GM10847 (cell line): ENCODE results near the gene TPST1.

Experiments used
- POLR2A ChIP-seq: IDR thresholded peaks from 2 replicates; pipeline ENCODE4 v1.6.1; 2011; ENCODE audit not compliant: insufficient read length; ENCODE audit errors: extremely low read depth

Gene TPST1

DNA sequence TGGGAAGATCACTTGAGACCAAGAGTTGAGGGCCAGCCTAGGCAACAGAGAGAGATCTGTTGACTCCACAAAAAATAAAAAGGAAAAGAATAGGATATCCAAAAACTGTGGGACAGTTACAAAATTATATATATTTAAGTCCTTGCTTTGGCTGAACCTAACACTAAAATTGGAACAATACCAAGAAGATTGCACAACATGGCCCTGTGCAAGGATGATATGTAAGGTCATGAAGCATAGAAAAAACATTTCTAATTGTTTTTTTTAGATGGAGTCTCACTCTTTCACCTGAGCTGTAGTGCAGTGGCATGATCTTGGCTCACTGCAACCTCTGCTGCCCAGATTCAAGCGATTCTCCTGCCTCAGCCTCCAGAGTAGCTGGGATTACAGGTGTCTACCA is 139.0 kb downstream of the TPST1 start:
- TF ChIP-seq POLR2A = no peak

DNA sequence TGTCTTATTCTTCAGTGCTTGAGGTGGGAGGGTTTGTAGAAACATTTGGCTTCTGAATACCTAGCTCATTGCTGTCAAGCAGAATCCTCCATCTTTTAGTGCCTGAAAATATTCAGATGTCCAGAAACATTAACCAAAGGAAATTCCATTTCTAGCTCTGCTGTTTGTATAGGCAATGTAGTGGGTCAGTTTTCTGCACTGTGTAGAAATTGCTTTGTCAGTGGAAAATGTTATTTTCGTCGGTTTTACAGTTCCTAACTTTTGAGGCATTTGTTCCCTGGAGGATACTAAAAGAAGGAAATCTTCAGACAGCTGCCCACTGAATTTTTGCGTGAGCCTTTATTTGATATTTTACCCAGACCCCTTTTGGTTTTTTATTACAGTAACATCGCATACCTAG is 143.4 kb downstream of the TPST1 start:
- TF ChIP-seq POLR2A = no peak

DNA sequence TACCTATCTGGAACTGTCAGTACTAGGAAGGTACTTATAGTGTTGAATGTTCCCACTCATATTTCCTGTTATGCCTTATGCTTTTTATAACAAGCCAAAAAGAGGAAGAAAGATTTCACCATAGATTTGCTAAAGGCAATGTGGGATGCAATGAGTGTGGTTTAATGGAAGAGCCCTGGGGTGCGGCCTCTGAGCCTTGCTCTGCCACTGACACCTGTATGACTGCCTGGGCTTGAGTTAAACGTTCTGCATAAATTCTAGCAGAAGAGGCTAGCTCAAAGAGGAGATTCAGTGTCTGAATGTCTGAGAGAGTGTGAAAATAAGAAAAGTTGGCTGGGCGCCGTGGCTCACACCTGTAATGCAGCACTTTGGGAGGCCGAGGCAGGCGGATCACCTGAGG is 143.8 kb downstream of the TPST1 start:
- TF ChIP-seq POLR2A = no peak

DNA sequence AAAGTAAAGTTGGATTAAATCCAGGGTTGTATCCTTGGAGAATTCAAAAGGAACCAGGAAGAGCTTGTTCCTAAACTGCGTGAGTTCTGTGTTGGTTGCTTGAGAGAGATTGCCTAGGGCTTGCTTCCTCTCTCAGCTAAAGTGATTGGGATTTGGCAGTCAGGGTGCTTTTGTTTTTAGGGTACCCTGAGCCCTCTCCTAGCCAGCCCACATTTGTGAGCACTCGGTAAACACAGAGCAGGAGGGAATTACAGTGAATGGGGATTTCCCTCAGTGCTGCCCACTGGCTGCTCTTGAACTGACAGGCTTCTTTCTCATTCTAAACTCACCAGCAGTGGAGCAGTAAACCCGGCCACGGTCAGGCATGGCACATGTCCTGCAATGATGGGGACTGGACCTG is 146.9 kb downstream of the TPST1 start:
- no peak for TF ChIP-seq POLR2A

DNA sequence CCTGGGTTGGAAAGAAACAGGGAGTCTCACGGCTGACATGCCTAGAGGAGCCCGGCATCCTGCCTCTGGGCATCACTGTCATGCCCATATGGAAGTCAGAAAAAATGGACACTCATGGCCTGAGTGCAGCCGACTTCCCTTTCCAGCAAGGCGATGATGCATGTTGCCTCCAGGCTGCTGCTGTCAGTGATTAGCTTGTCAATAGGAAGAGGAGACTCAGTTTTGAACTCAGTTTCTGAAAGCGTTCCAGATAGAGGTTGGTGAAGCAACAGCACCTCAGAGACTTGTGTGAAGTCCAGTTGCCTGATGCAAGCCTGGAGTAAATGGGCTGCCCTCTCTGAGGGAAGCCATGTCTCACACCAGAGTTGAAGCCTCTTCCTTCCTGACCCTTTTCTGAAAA is 148.4 kb downstream of the TPST1 start:
- no peak for TF ChIP-seq POLR2A

DNA sequence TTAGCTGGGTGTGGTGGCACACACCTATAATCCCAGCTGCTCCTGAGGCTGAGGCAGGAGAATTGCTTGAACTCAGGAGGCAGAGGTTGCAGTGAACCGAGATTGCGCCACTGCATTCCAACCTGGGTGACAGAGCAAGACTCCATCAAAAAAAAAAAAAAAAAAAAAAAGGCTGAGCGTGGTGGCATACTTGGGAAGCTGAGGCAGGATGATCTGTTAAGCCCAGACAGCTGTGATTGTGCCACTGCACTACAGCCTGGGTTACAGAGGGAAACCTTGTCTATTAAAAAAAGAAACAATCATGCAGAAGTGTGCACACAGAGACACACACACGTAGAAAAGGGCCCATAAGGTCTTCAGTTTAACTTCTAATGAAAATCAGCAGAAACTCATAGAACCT is 150.6 kb downstream of the TPST1 start:
- TF ChIP-seq POLR2A = no peak

DNA sequence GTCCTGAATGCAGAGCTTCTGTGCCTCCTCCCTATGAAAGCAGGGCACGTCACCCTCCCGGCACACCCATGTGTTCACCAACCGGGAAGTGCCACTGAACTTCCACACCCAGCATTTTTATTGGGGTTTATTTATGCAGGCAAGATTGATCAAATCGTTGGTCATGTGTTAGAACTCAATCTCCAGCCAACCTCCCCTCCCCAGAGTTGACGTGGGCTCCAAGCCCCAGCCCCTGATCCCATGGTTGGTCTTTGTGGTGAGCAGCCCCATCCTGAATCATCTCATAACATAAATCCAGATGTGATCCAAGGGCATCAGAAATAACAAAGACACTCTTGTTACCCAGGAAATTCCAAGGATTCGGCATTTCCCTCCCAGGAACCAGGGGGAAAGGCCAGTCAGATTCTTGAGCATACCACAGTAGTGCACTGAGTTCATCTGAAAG is 151.2 kb downstream of the TPST1 start:
- no peak for TF ChIP-seq POLR2A

DNA sequence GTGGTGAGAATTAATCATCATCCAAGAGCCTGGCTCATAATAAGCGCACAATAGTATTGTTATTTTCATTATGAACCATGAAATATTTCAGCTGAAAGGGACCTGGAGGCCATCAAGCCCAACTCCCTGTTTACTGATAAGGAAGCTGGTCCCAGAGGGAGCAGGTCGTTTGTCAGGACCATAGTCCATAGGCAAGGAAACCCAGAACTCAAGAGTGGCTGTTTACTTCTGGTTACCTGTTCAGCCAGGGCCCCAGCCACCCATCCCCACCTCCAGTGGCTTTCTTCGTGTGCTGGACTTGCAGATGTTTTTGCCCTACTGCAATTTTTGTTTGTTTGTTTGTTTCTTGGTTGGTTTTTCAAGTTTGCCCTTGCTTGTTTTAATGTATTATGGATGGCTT is 152.0 kb downstream of the TPST1 start:
- no peak for TF ChIP-seq POLR2A

DNA sequence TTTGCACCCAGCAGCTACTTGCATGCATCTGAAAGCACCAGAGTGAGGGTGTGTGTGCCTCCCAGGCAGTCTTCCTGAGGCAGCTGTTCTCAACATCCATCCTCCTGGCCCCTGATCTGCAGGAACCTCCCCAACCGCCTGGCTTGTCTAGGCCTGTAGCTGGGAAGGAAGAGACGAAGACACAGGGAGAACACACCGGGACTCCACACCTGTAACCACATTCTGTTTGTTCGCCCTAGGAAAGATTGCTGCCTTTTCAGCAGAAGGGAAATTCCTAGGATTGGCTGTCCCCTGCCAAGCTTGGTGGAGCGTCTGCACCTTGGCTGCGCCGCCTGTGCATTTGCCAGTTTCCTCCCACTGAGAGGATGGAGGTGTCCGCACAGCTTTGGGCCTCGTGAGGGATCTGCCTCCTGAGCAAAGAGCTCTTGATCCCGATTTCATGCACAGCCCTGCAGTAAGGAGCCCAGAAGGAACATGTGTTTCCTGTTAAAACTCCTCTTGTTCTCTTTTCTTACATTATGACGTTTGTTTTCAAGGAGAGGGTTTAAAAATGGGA is 154.6 kb downstream of the TPST1 start:
- no peak for TF ChIP-seq POLR2A

DNA sequence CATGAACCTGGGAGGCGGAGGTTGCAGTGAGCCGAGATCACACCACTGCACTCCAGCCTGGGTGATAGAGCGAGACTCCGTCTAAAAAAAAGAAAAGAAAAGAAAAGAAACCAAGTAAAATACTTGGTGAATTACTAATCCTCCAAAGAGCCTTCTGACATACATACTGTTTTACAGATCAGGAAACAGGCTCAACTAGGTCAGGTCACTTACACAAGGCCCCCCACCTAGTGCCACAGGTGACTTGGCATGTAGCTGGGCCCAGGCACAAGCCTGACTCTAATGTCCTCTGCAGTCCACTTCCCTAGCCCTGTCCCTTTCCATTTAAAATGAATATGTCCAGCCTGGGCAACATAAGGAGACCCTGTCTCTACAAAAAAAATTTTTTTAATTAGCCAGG is 157.0 kb downstream of the TPST1 start:
- TF ChIP-seq POLR2A = no peak

DNA sequence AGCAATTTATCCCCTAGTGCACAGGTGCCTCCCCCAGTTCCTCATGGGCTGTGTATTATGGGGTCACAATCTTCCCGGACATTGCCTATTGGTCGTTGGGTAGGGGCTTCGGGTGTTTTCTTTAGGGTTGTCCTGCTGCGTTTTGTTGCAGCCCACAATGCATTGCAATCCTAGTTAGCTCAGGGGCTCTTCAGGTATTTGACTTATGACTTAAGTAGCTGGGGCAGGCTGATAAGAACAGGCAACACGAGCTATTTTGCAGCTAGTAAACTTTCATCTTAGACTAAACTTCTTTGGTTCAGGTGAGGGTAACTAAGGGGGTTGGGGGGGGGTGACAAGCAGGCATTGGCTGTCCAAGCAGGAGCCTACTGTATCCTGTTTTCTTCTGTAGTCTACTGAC is 158.5 kb downstream of the TPST1 start:
- TF ChIP-seq POLR2A = no peak

DNA sequence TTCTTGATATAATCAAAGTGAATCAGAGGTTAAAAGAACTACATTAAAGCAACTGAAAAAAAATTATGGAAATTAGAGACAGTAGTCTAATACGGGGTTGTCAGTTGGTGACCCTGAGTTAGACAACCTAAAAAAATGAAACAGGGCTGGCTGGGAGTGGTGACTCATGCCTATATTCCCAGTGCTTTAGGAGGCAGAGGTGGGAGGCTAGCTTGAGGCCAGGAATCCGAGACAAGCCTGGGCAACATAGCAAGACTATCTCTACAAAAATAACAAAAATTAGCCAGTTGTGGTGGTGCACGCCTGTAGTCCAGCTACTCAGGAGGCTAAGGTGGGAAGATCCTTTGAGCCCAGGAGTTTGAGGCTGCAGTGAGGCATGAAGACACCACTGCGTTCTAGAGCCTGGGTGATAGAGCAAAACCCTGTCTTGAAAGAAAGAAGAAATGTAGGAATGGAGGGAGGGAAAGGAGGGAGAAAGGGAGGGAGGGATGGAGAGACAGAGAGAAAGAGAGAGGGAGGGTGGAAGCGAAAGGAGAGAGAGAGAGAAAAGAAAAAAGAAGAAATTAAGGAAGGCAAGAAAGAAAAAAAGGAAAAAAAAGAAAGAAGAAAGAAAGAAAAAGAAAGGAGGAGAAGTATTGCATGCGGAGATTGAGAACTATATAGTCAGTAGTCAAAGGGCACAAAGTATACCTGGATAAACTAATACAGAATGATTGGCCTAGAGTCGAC is 166.1 kb downstream of the TPST1 start:
- no peak for TF ChIP-seq POLR2A

DNA sequence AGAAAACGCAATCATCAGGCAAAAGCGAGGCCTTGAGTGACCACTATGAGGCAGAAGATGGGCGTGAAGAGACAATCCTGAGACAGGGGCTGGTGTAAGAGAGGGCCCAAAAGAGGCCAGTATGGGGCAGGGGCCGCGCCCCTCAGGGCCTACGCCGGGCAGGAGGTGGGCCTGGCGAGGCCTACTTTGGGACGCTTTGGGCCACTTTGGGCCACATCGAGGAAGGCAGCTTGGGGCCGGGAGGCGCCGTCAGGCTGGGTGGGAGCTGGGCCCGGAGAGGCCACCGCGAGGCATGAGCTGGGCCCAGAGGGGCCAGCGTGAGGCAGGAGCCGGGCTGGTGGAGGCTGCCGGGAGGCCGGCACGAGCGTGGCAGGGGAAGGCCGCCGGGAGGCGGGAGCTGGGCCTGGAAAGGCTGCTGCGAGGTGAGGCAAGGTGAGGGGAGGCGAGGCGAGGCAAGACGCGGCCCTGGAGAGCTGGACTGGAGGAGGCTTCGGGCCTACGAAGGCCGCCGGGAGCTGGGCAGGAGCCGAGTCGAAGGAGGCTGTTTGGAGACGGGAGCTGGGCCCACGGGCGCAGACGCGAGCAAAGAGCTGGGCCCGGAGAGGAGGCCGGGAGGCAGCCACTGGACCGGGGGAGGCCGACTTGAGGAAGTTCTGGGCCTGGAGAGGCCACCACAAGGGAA is 171.3 kb downstream of the TPST1 start:
- TF ChIP-seq POLR2A = no peak

DNA sequence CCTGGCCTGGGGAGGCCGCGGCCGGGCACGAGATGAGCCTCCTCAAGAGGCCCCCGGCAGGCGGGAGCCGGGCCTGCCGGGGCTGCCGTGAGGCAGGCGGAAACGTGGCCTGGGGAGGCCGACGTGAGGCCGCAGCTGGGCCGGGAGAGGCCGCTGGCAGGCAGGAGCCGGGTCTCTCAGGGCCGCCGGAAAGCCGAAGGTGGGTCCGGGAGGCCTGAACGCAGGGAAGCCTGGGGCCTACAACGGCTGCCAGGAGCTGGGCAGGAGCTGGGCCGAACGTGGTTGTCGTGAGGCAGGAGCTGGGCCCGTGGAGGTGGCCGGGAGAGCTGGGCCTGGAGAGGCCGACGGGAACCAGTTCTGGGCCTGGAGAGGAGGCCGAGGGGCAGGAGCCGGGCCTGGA is 171.9 kb downstream of the TPST1 start:
- TF ChIP-seq POLR2A = no peak

DNA sequence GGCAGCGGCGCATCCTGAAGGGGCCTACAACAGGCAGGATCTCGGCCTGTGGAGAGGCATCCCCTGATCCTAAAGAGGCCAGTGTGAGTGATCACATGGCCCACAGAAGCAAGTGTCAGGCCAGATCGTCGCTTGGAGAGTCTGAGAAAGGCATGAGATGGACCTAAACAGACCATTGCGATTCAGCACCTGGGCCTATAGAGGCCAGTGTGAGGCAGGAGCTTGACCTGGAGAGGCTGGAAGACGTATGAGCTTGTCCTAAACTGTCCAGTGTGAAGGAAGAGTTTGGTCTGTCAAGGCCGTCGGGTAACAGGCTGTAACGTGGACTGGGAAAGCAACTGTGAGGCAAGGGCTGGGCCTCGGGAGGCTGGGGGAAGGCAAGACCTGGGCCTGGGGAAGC is 172.6 kb downstream of the TPST1 start:
- no peak for TF ChIP-seq POLR2A

DNA sequence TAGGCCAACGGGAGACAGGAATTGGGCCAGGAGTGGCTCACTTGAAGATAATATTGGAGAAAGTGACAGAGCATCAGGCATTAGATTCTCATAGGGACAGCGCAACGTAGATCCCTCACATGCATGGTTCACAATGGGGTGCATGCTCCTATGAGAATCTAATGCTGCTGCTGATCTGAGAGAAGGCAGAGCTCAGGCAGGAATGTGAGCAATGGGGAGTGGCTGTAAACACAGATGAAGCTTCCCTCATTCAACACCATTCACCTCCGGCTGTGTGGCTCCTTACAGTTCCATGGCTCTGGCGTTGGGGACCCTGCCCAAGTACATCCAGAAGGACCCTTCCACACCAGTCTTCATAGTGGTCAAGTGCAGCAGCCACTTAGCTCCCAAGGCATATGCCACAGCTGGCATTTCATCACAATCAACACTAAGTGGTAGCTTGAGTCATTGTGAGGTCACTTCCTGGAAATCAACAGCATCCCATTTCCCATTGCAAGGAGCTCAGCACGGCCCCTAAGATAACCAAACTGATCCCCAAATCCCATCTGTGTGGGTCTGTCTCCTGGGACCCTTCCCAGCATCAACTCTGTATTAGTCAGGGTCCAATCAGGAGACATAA is 174.5 kb downstream of the TPST1 start:
- no peak for TF ChIP-seq POLR2A
